K562 (cell line): ENCODE data around the gene FLOT2. TPM values are rescaled to one million over a fixed set of nuclear protein-coding genes. Genes with fewer than 3 reads are reported as not detected.

Experiments
- CTCFL ChIP-seq: IDR thresholded peaks from 2 replicates; pipeline ENCODE4 v1.6.1; 2011; ENCODE audit warnings: borderline replicate concordance, low read depth, mild to moderate bottlenecking, moderate library complexity, low read length; ENCODE audit not compliant: insufficient read depth, poor library complexity, severe bottlenecking
- DACH1 ChIP-seq: fragments of 450-650 bp; IDR thresholded peaks from 2 replicates; pipeline ENCODE4 v1.6.1; 2018; ENCODE audit not compliant: partially characterized antibody
- FOS ChIP-seq: IDR thresholded peaks from 3 replicates; pipeline ENCODE4 v1.6.1; 2011; ENCODE audit not compliant: insufficient read length; ENCODE audit errors: extremely low read depth
- JUN ChIP-seq, 2 experiments: sonication (generic) in 1 of 2; formaldehyde crosslinking in 1 of 2; IDR thresholded peaks; 2 replicates each; pipeline versions ENCODE4 v1.6.1 to v1.8.0; 2012 to 2022; ENCODE audit warnings: borderline replicate concordance in 2 of 2, mild to moderate bottlenecking in 2 of 2, improper control_type of control experiment in 1 of 2, low read depth in 1 of 2, low read length in 1 of 2, missing genetic modification reagents in 1 of 2
- KAT7 ChIP-seq: sonication (generic); formaldehyde crosslinking; IDR thresholded peaks from 2 replicates; pipeline ENCODE4 v1.8.0; 2022; ENCODE audit warnings: missing genetic modification reagents, mild to moderate bottlenecking, borderline replicate concordance
- MLLT1 ChIP-seq, 2 experiments: fragments of 450-650 bp; IDR thresholded peaks; 2 replicates each; pipeline ENCODE4 v1.6.1; 2016
- NR2C1 ChIP-seq, 2 experiments: fragments of 450-650 bp; IDR thresholded peaks; 2 replicates each; pipeline ENCODE4 v1.6.1; 2017; ENCODE audit warnings: mild to moderate bottlenecking in 2 of 2, antibody characterized with exemption in 1 of 2, inconsistent platforms in 1 of 2, missing compliant biosample characterization in 1 of 2, missing genetic modification characterization in 1 of 2
- RBM15 ChIP-seq: fragments of 200-400 bp; formaldehyde crosslinking; IDR thresholded peaks from 2 replicates; pipeline ENCODE4 v1.6.1; 2018; ENCODE audit warnings: mild to moderate bottlenecking, low read length, moderate library complexity; ENCODE audit not compliant: insufficient read depth
- REST ChIP-seq, 2 experiments: fragments of 450-650 bp; formaldehyde crosslinking in 1 of 2; IDR thresholded peaks; 2 replicates each; pipeline versions ENCODE4 v1.4.0 to v1.6.1; 2014 to 2020; ENCODE audit warnings: mild to moderate bottlenecking in 2 of 2, borderline replicate concordance in 1 of 2, low read depth in 1 of 2
- RUNX1 ChIP-seq: sonication (generic); IDR thresholded peaks from 2 replicates; pipeline ENCODE4 v1.6.1; 2016; ENCODE audit warnings: antibody characterized with exemption, low read depth
- YBX1 ChIP-seq: fragments of 450-650 bp; IDR thresholded peaks from 2 replicates; pipeline ENCODE4 v1.7.1; 2016; ENCODE audit warnings: mild to moderate bottlenecking
- ZNF124 ChIP-seq: sonication (generic); formaldehyde crosslinking; IDR thresholded peaks from 2 replicates; pipeline ENCODE4 v1.8.1; 2022; ENCODE audit warnings: missing genetic modification reagents
- ZNF586 ChIP-seq: fragments of 450-650 bp; formaldehyde crosslinking; conservative IDR thresholded peaks from 2 replicates; pipeline ENCODE4 v1.4.0; 2020; ENCODE audit warnings: mild to moderate bottlenecking, moderate library complexity
- ZNF717 ChIP-seq: fragments of 250-450 bp; sonication (Bioruptor Pico); IDR thresholded peaks from 2 replicates; pipeline ENCODE4 v1.5.0; 2021
- polyA plus RNA-seq, 8 experiments: library from polyadenylated mRNA; depleted of rRNA in 4 of 8; stranded (reverse) in 5 of 8; unstranded in 3 of 8; fragments of >200 nt; fragmentation: Nextera tagmentation in 2 of 8; fragmentation: Illumina TruSeq in 1 of 8; extraction: Ambion mirVana in 2 of 8; extraction: Trizol in 1 of 8; gene quantifications; 2 replicates each; pipeline versions ENCODE4 v1.2.1 to v1.2.3, GENCODE V29; 2011 to 2014; ENCODE audit warnings: inconsistent platforms in 1 of 8, missing spikeins in 1 of 8
- total RNA-seq, 7 experiments: library from RNA; depleted of rRNA in 6 of 7; stranded (reverse); fragments of >200 nt in 6 of 7; fragmentation: Illumina TruSeq in 2 of 7; extraction: Trizol in 2 of 7; gene quantifications; 2 replicates each; pipeline versions ENCODE4 v1.2.1 to v1.2.3, GENCODE V29; 2011 to 2021; ENCODE audit warnings: low replicate concordance in 1 of 7

Gene FLOT2
- total and polyA plus RNA-seq, 9 of the 15 experiments (the other 6 are each of a cell fraction or from before 2014, with no cell fraction given): 17.5 to 138 (median 41.7) TPM

GRCh38 chr17:28854457-28855335 is 42.8 kb downstream of the FLOT2 start, which contains the start of gene ERAL1 (continued):
- TF ChIP-seq ZNF124 (CRISPR knock-in tag) (no peak), YBX1 (no peak), DACH1 (peak; percentile 91), REST (IDR thresholded peaks at IDR 0.05; ENCODE audit: borderline replicate concordance) (no peak), REST (CRISPR knock-in tag; IDR thresholded peaks at IDR 0.05; ENCODE audit: low read depth) (no peak), JUN (IDR thresholded peaks at IDR 0.05; ENCODE audit: borderline replicate concordance, low read depth, low read length) (peak; percentile 49; the same call in 1 of the 2 replicates), JUN (CRISPR knock-in tag; IDR thresholded peaks at IDR 0.05; ENCODE audit: borderline replicate concordance) (no peak), RBM15 (no peak), MLLT1 (IDR thresholded peaks at IDR 0.05) (0 out of 4 replicates have a peak, but pooled peaks have one; percentile 34 to 69), ZNF586 (CRISPR knock-in tag) (no peak), RUNX1 (peak; percentile 69; the same call in 1 of the 2 replicates), ZNF717 (CRISPR knock-in tag) (no peak), CTCFL (peak; percentile 74), KAT7 (peak; percentile 93; the same call in 1 of the 2 replicates), FOS (peak; percentile 47), NR2C1 (IDR thresholded peaks at IDR 0.05) (peak; percentile 26), NR2C1 (tag; IDR thresholded peaks at IDR 0.05) (peak; percentile 64)
